Measurements from ENCODE around the gene TLE3.

Gene TLE3

GRCh38 chr15:70060993-70061305 is 36.8 kb downstream of the TLE3 start:
- no peak for DNase-seq

GRCh38 chr15:70060214-70060992 is 37.3 kb downstream of the TLE3 start:
- DNase-seq: no peak

GRCh38 chr15:70059476-70060213 is 38.1 kb downstream of the TLE3 start:
- DNase-seq: no peak

- DNase-seq: no peak
These were observed 38.9 kb downstream of the TLE3 start for GRCh38 chr15:70058642-70059360.

GRCh38 chr15:70057931-70058641 is 39.6 kb downstream of the TLE3 start:
- DNase-seq: no peak

- no peak for DNase-seq
These were observed 41.5 kb downstream of the TLE3 start for GRCh38 chr15:70056091-70056680.

GRCh38 chr15:70055601-70056051 is 42.1 kb downstream of the TLE3 start:
- DNase-seq: peak; percentile 12

- DNase-seq: no peak
These were observed 42.8 kb downstream of the TLE3 start for GRCh38 chr15:70054884-70055387.

- DNase-seq: no peak
These were observed 43.4 kb downstream of the TLE3 start for GRCh38 chr15:70054366-70054765.

- DNase-seq: no peak
These were observed 43.9 kb downstream of the TLE3 start for GRCh38 chr15:70053716-70054229.

GRCh38 chr15:70053001-70053715 is 44.6 kb downstream of the TLE3 start:
- DNase-seq: no peak

- no peak for DNase-seq
These were observed 45.6 kb downstream of the TLE3 start for GRCh38 chr15:70051948-70052633.

GRCh38 chr15:70050970-70051369 is 46.7 kb downstream of the TLE3 start:
- DNase-seq: no peak

- DNase-seq: no peak
These were observed 47.3 kb downstream of the TLE3 start for GRCh38 chr15:70050441-70050840.

- DNase-seq: no peak
These were observed 47.9 kb downstream of the TLE3 start for GRCh38 chr15:70049701-70050301.

- no peak for DNase-seq
These were observed 48.9 kb downstream of the TLE3 start for GRCh38 chr15:70048578-70049514.

- no peak for DNase-seq
These were observed 49.5 kb downstream of the TLE3 start for GRCh38 chr15:70048198-70048565.

- no peak for DNase-seq
These were observed 50.1 kb downstream of the TLE3 start for GRCh38 chr15:70047386-70048197.

All from NCI-H526 treated with DMSO at 0.1 percent for 48 hours (cell line).